ENCODE data around the gene ZFP36L2. TPM values are rescaled to one million over a fixed set of nuclear protein-coding genes. Genes with fewer than 3 reads are reported as not detected.

Gene ZFP36L2
- total RNA-seq, 1 donor from 2014 or later, result 62.1 TPM

DNA sequence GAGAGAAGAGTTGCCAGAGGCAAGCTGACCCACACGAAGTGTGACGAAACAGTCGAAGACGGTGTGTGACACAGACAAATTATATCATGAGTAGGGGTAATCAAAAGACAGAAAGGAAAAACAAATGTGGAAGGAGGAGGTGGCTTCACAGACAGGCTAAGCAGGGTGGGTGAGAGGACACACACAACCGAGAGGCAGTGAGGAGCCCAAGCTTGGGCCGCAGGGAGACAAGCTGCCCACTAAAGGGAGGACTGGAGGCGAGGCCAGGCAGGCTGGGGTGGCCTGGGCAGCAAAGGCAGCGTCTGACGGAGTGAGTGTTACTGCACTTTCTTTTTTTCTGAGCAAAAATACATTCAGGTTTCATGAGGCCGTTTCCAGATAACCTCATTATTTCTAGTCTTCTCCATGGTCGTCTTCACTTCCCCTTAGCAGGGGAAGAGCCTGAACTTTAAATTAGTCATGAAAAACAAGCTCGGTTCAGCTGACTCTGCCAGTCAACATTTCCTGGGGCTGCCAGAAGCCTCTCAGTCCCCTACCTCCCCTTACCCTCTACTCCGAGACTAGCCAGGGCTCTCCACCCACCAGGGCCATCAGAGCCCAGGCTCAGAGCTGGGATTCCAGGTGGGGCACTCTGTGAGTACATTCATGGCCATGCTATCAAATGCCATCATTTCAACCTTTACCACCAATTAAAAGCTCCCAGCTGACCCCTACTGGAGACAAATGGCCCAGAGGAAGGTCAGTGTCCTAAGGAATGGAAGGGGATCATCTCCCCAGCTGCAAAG lies 13.8 kb upstream of the ZFP36L2 start:
- H3K4me3 Mint-ChIP-seq, result peak overlapping the region; percentile 56
- intact Hi-C loops (cut with micrococcal nuclease), result no loop called here
- no peaks in the 10 kb centered on the region for H3K27me3 Mint-ChIP-seq
- H3K27ac Mint-ChIP-seq, result peak overlapping the region; percentile 91
- H3K36me3 Mint-ChIP-seq (ENCODE audit: low read depth), result peaks cover 10% of the 10 kb centered on the region
- peak; percentile 80 for ATAC-seq (ENCODE audit: low read depth)
- ChIA-PET CTCF (interaction anchor here (0.7 to 2.2 kb wide), 7 partner anchors 11 to 381 kb away, joined by 3 to 12 read pairs (median 6); no protein-coding TSS in a partner anchor), POLR2A (interaction anchor here (0.7 to 2.5 kb wide), 12 partner anchors 12 to 152 kb away, joined by 3 to 43 read pairs (median 4); partner anchors contain the start of gene ZFP36L2)
- peaks cover 40% of the 10 kb centered on the region for H3K4me1 Mint-ChIP-seq
- DNase-seq, result no peak
- H3K9me3 Mint-ChIP-seq, result no peaks in the 10 kb centered on the region
- TF ChIP-seq, protein P1, sequence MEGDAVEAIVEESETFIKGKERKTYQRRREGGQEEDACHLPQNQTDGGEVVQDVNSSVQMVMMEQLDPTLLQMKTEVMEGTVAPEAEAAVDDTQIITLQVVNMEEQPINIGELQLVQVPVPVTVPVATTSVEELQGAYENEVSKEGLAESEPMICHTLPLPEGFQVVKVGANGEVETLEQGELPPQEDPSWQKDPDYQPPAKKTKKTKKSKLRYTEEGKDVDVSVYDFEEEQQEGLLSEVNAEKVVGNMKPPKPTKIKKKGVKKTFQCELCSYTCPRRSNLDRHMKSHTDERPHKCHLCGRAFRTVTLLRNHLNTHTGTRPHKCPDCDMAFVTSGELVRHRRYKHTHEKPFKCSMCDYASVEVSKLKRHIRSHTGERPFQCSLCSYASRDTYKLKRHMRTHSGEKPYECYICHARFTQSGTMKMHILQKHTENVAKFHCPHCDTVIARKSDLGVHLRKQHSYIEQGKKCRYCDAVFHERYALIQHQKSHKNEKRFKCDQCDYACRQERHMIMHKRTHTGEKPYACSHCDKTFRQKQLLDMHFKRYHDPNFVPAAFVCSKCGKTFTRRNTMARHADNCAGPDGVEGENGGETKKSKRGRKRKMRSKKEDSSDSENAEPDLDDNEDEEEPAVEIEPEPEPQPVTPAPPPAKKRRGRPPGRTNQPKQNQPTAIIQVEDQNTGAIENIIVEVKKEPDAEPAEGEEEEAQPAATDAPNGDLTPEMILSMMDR (IDR thresholded peaks at IDR 0.05), result no peak

DNA sequence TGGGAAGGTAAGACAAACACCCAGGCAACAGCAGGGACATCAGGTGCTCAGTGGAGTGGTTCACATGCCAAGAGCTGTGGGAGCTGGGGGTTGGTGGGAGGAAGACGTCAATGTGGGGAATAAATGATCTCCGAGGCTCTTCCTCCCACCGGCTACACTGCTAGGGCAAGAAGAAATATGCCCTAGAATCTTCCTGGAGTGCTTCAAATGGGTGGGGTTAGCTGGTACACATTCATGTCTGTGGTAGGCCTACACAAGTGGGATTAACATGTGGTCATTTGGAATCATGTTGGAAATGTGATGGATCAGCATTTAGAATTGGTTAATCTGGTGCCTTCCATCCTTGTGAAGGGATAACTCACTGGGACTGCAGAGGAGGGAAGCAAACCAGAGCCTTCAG lies 12.4 kb upstream of the ZFP36L2 start:
- peaks cover 4% of the 10 kb centered on the region for H3K36me3 Mint-ChIP-seq (ENCODE audit: low read depth)
- H3K27ac Mint-ChIP-seq, result peak overlapping the region; percentile 91
- no peaks in the 10 kb centered on the region for H3K9me3 Mint-ChIP-seq
- peaks cover 49% of the 10 kb centered on the region for H3K4me1 Mint-ChIP-seq
- no peak for ATAC-seq (ENCODE audit: low read depth)
- intact Hi-C loops (cut with micrococcal nuclease), result no loop called here
- CTCF ChIA-PET, result interaction anchor here (1.3 kb wide), 1 partner anchor 10 kb away, joined by 5 read pairs; no protein-coding TSS in a partner anchor
- no peaks in the 10 kb centered on the region for H3K27me3 Mint-ChIP-seq
- DNase-seq, result no peak
- TF ChIP-seq, protein P1 (IDR thresholded peaks at IDR 0.05), result no peak
- POLR2A ChIA-PET, result interaction anchor here (2.5 kb wide), 1 partner anchor 11 kb away, joined by 43 read pairs; the partner anchor contains the start of gene ZFP36L2
- H3K4me3 Mint-ChIP-seq, result no peak overlapping the region

DNA sequence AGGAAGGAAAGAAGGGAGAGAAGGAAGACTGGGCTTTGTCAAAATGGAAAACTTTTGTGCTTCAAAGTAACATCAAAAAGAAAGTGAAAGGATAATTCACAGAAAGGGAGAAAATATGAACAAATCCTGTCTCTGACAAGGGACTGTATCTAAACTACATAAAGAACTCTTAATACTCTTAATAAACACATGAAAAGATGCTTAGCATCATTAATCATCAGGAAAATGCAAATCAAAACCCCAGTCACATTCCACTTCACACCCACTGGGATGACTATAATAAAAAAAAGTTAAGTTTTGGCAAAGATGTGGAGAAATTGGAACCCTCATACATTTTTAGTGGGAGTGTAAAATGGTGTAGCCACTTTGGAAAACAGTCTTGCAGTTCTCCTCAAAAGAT lies 11.8 kb upstream of the ZFP36L2 start:
- Mint-ChIP-seq H3K4me3 (no peak overlapping the region), H3K36me3 (ENCODE audit: low read depth) (peaks cover 4% of the 10 kb centered on the region), H3K27me3 (no peaks in the 10 kb centered on the region), H3K9me3 (no peaks in the 10 kb centered on the region), H3K4me1 (peaks cover 55% of the 10 kb centered on the region), H3K27ac (peak overlapping the region; percentile 78)
- no peak for ATAC-seq (ENCODE audit: low read depth)
- intact Hi-C loops (cut with micrococcal nuclease), result no loop called here
- DNase-seq, result no peak
- ChIA-PET POLR2A (no interaction called here), CTCF (interaction anchor here (1.3 kb wide), 1 partner anchor 9 kb away, joined by 5 read pairs; no protein-coding TSS in a partner anchor)
- TF ChIP-seq, protein P1 (IDR thresholded peaks at IDR 0.05), result no peak

DNA sequence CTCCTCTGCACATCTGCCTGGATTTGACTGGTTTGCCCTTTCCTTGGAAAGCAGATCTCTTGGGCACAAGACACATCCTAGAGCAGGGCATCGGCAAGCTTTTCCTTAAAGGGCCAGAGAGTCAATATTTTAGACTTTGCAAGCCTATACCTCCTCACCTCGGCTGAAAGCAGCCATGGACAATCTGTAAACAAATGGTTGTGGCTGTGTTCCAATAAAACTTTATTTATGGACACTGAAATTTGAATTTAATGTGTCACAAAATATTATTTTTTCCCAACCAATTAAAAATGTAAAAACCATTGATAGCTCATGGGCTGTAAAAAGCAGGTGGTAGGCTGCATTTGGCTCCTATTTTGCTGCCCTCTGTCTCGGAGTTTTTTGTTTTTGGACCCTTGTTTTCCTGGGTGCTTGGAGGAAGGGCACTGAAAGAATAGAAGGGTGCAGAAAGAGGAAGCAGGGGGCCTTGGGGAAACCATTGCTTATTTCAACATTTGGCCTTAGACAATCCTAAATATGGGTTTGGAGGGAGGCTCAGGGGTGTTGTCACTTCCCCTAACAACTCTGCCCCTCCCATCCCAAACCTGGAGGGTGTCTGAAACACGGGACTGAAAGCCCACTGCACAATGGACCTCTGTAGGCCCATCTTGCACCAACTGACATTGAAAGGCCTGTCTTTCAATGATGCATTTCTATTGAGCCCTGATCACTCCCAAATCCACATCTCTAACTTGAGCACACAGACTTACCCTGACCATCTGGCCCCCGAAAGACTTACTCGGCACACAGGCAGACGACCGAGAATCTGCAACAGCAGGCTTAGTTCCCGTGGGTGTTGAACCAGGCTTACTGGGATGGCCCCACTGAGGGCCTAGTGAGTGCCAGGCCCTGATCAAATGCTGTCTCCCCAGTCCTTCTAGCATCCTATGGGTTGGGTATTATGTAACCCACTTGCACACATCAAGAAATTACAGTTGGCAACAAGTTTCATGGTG lies 7.1 kb upstream of the ZFP36L2 start:
- no peak overlapping the region for H3K4me3 Mint-ChIP-seq
- DNase-seq (no peak), ATAC-seq (ENCODE audit: low read depth) (no peak)
- no peaks in the 10 kb centered on the region for H3K9me3 Mint-ChIP-seq
- ChIA-PET CTCF (interaction anchor here (1.7 kb wide), 1 partner anchor 104 kb away, joined by 6 read pairs; no protein-coding TSS in a partner anchor), POLR2A (no interaction called here)
- intact Hi-C loops (cut with micrococcal nuclease), result no loop called here
- peaks cover 30% of the 10 kb centered on the region for H3K36me3 Mint-ChIP-seq (ENCODE audit: low read depth)
- peak overlapping the region; percentile 69 for H3K27ac Mint-ChIP-seq
- TF ChIP-seq, protein P1 (IDR thresholded peaks at IDR 0.05), result no peak
- H3K27me3 Mint-ChIP-seq, result no peaks in the 10 kb centered on the region
- H3K4me1 Mint-ChIP-seq, result peaks cover 54% of the 10 kb centered on the region
